GM18861 (cell line): Measurements from ENCODE around the gene GRB7.

Experiments used
- ATAC-seq: cut with Tn5 transposase; IDR thresholded peaks from one replicate; pipeline ENCODE4 v1.9.1; 2021; ENCODE audit not compliant: unreplicated experiment

GRB7 gene

DNA sequence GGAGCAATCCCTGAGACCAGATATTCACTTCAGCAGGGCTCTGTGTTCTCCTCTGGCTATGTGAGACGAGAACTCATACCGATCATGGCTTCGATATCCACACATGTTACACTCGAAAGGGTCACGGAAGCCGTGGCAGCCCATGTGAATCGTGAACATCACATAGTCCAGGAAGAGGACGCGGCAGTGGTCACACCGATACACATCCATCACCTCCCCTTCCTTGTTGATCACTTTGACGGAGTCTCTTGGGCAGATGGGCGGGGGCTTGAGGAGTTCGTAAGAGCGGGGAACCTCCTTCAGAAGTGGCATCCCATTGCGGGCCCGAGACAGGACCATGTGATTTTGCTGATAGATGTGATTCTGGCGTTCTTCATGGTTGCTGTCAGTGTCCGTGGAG is 28.0 kb downstream of the GRB7 start:
- no peak for ATAC-seq

DNA sequence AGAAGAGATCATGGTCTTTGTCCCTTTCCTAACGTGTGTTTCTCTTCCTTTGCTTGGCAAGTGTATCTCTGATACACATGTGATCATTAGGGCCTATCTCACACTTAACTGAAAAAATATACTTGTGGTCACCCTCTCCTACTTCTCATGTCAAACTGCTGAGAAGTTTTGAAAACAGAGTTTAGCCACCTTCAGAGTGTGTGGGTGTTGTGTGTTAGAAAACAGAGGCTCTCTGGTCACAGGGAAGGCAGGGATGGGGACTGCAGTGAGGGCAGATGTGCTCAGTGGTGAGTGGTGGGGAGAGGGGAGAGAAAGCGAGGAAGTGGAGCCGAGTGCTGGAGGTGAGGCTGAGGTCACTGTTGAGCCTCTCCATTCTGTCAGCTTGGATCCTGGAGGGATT is 29.4 kb downstream of the GRB7 start:
- no peak for ATAC-seq

DNA sequence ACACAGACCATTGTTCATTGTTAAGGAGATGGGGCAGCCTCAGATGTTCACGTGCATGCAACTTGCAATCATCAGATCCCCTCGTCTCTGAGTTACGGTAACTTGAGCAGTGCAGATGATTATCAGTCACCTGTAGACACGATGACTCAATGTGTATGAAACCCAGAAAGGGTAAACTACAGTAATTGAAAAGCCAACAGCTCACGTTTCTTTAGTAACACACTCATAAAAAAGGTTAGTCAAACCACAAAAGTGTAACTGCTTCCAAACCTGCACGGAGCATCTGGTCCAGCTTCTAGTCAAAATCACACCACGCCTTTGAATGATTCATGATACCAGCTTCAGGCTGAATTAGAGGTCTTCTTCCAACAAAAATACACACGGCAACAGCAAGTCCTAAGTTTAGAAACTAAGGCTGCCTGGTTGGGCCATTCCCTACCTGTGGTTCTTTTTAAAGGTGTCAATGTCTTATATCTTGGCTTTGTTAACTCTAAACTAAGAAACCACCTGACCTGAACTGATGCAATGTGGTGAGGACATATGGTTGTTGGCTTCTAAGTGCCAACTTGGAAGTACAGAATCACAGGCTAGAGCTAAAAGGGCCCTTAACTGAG is 32.3 kb downstream of the GRB7 start:
- peak; percentile 56 for ATAC-seq

DNA sequence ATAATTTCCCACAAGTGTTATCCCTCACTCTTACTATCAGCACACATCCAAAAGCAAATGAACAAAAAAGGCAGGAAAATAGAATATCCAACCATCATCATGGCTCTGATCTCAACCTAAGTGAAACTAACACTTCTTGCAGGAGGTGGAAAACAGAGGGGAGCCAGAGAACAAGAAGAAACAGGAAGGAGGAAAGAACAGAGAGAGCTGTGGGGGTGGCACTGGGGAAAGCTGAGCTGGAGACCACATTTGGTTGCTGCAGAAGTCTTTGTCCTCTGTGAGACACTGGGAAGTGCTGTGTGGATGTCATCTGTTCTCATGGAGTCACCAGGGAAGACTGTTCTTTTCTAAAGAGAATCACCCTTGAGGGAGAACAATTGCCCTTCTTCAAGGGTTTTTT is 34.7 kb downstream of the GRB7 start:
- no peak for ATAC-seq

DNA sequence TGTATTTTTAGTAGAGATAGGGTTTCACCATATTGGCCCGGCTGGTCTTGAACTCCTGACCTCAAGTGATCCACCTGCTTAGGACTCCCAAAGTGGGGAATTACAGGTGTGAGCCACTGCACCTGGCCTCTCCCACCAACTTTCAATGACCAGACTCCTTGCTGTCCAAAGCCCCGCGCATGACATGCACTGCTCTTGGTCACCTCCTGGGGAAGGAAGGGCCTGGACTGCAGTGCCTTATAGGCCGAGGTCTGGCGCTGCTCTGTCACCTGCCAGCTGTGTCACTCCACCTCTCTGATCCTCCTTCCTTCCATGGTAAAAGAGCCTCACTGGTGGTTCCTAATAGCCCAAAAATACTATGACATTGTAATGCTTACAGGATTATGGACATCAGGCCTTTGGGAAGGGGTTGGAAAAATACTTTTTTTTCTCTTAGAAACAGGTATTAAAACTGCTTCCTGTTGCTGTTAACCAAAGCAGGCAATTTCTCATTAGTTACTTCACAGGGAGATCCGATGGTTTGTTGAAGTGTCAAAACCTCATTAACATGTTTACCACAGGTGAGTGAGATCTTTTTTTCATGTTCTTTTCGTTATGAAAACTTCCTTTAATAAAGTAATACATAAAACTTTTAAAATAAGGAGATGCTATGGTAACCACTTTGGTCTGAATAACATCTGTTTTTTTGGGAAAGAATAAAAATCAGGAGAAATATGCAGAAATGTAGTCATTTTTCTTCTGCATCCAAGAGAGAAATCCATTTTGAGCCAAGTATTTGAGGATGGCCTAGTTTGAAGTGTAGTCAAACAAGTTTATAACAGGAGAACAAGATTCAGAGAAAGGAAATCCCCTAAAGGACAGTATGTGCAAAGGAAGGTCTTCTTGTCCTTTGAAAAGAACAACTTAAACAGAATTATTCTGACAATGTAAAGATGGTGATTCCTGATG is 35.5 kb downstream of the GRB7 start:
- ATAC-seq: no peak

DNA sequence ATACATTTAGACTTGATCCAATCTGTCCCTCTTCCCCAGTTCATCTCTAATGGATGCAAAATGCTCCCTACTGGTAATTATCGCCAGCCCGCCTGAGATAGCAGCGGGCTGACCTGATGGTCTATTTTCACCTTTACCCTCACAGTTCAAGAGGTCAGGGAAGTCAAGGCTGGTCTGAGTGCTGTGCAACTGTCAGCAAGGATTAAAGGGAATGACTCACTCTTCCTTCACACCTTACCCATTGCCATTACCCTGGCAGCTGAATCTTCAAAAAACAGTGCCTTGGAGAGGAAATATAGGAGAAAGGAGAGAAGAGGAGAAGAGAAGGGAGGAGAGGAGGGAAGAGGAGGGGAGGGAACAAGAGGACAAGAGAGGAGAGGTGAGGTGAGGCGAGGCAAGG is 36.3 kb downstream of the GRB7 start:
- ATAC-seq: no peak

DNA sequence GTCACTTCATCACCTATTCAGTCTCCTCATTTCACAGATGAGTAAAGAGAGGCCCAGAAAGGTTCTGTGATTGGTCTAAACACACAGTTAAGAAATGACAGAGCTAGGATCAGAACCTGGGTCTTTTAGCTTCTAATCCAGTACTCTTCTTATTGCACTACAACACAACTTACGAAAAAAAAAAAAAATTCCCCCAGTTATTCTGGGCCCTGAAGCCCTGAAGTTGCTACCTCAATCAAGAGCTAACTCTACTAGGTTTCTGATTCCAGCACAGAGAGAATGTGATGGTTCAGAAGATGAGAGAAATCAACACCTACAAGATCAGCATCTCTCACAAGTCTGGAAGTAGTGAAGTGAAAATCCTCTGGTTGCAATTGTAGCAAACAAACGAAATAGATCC is 37.3 kb downstream of the GRB7 start:
- no peak for ATAC-seq

DNA sequence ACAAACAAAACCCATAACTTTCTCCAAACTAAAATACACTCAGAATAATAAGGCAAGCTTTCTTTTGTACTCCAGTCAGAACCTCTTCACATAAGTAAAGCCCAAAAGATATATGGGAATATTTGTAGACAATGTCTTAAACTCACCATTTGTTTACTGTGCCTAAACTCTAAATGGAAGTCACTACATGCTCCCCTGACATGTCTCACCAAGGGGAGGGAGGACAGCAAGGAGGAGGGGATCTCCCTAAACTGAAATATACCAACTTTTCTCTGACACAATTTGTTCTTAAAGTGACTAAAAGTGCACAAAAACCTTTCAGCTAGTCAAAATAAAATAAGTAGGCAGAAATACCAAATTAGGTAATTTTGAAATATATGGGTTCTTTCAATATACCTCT is 38.5 kb downstream of the GRB7 start:
- no peak for ATAC-seq

DNA sequence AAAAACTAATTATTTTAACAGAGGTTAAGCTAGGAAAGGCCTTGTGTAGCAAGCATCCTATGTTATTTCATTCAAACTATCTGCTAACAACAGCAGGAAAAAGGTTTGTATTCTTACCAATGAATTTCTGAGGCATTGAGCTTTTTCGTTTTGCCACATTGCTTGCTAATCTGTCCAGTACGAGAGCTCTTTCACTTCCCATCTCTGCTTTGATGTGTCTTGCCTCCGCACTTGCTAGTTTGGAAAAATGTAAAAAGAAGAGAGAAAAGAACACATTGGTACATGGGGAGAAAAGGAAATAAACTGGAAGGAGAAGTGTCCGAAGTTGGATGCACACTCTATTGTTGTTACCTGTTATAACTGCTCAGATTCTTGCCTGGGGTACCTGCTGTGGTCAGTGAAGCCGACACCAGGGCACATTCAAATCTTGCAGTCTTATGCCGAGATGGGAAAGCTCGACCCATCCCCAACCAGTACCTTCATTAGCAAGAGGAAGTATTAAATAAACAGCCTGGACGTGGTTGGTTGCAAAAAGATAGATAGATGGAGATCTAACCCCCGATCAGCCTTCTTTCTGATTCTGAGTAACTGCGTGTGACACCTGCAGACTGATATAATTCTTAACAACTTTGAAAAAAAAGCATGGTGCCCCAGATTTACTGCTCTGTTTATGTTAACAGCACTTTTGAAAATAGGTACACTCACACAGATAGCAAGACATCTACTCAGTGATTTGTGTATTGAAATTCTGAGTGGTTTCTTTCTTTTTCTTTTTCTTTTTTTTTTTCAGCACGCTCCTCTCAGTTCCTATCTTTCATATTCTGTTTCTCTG is 40.0 kb downstream of the GRB7 start:
- peak; percentile 34 for ATAC-seq

DNA sequence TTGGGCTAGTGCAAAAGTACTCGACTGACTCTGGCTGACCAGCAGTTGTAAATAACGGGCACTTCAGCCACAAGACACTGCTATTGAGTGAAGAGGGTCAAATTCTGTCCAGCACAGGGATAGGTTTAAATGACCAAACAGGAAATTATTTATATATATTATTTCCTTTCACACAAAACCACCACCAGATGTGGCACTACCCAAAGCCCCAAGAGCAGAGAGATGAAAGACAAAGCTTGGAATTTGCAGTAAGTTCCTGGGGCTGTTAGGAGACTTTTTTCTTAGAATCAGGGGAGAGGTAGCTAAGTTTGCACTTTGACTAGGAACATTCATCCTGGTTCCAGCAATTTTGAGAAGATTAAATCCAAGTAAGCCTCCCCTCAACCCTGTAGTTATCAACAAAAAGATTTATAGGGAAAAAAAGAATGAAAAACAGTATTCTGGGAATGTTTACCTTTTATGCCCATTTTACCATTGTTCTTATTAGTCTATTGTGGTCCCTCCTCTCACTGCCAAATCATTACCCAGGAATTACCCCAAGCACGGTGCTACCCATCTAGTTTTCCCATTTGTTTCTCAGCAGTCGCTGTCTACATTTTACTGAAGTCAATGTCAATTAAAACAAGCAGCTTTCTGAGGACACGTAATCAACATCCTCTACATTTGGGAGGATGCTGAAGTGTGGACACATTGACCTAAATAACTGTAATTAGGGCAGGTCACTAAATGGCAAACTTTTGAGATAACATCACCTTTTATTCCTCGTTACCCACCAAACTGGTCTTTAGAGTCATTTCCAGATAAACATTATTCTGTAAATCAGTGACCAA is 43.5 kb downstream of the GRB7 start:
- no peak for ATAC-seq

DNA sequence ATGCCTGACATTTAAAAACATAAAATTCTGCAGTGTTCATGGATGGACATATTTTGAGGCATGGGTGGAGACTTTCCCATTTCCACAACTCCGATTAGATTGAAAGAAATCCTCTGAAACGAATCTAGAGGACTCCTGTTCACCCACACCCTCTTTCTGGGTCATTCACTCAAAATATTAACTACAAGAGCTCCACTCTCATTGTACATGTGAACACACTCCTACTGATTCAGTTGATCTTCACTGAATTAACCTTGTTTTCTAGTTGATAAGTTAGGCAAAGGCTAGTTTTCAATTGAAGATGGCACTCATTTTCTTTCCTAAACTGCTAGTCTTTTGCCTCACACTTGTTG is 44.1 kb downstream of the GRB7 start:
- no peak for ATAC-seq

DNA sequence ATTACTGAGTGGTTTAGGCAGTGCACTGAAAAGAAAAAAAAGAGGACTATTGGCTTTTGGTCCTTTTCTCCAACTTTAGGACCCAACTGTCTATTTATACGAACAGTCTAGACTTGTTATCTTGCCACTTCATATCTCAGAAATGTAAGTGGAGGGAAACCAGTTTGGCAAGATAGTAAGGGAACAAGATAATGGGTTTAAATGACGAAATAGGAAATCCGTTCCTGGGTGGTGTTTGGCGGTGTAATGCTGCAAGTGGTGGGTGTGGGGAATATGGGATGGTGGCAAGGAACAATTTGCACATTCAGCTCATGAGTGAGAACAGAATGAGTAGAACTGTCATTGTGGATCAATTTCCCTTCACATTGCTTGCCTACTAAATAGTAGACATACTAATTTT is 44.7 kb downstream of the GRB7 start:
- ATAC-seq: no peak

DNA sequence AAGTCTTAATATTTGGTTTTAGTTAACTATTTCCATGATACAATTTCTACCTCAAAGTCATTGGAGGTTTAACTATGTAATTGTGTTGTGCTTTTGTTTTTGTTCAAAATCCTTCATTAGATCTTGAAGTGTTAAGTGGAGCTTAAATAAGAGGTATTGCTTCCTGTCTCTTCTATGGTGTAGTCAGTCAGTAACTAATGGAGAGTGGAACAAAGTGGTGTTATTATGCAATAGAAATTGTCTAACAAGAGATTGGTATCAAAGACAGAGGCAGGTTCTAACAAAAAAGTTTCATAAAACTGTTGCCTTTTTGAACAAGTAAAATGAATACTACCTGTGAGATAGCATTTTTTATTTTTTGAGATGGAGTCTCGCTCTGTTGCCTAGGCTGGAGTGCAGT is 45.2 kb downstream of the GRB7 start:
- ATAC-seq: no peak

DNA sequence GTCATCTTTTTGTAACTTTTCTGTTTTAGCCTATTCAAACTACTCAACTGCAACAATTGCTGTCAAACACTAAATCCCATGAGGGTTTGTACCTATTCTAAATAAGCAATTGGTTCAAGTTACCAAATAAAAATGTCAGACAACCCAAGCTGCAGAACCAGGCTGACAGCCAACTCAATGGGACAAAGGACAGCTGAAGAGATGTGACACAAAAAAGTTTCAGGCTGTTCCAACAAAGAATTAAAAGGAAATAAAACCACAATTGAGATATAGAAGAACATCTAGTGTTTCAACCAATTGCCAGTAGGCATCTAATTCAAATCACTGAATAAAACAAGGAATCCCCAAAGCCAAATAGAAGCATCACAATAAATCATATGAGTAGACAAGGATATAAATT is 49.3 kb downstream of the GRB7 start:
- ATAC-seq: no peak

DNA sequence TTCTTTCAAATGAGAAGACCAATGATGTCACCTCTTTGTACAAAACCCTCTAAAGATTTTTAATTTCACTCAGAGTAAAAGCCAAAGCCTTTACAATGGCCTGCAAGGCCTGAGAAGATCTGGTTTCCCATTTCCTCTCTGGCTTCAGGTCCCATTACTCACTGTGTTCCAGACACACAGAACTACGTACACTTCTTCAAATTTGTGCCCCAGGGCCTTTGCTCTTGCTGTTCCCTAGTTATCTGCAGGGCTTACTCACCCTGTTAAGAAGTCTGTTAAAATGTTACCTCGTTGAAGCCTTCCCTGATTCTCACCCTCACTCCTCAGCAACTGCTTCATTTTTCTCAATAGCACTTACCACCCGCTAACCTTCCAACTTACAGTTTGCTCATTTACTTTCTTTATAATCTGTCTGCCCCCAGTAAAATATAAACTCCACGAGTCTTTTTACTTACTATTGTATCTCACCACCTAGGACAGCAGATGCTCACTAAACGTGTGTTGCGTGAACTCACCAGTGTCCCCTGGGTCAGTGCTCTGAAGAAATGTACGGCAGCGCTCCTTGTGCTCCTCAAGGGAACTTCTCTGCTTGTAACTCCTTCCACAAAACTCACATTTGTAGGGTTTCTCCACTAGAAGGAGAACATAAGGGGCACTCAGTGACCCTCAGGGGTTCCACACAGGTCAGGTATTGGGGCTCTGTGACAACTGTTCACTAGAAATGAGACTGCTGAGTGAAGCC is 50.2 kb downstream of the GRB7 start:
- no peak for ATAC-seq

DNA sequence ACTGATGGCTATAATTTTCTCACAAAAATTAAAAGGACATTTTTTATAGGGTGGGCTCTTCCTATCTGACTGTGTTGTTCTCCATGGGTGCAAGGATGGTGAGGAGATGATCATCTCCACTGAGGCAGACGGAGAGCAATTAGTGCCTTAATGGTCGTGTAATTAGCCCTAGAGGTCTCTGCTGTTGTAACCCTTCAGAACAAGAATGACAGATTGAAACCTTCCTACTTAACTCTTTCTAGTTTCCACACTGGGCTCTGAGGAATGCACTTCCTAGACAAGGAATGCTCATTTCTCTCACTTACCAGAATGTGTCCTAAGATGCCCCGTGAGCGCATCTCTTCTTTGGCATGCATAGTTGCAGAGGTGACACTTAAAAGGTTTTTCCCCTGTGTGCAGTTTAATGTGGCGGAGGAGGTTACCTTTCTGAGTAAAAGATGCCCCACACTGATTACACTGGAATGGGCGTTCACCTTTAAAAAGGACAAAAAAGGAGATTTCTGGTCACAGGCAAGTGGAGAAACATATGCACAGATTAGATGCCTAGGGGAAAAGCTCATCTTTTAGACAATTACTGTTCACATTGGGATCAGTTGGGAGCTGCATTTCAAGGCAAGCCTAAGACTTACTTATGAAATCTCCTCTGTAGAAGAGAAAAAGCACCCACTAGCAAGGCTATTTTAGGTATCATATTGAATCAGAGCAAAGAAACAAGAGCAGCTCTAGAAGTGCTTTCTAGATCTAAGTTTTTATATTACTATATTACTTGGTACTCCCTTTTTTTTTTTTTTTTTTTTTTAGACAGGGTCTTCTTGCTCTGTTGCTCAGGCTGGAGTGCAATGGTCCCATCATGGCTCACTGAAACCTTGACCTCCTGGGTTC is 53.6 kb downstream of the GRB7 start:
- ATAC-seq: no peak

DNA sequence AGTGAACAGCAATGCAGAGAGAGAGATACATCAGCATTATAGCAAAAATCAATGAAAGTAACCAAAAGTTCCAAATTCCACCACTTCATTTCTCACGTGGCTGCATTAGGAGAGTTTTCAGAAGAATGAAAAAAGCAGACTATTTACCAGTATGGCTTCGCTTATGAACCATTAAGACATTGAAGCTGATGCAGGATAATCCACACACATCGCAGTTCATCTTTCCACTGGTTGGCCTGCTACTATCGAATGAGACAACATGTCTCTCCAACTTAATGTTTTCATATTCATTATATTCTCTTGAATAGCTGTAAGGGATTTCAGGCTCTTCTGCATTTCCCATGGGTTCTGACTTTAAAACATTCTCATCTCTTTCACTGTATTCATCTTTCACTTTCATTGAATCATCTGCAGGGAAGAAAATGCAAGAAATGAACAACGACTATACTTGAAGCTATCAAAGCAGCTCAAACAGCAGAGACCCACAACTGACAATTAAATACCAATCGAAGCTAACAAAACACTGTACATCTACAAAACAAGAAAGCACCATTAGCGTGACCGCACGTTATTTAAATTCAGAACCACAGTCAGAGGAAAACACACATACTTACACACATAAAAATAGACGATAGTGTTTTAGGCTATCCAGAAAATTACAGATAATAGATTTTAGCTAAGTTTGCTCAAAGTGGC is 54.9 kb downstream of the GRB7 start:
- no peak for ATAC-seq

DNA sequence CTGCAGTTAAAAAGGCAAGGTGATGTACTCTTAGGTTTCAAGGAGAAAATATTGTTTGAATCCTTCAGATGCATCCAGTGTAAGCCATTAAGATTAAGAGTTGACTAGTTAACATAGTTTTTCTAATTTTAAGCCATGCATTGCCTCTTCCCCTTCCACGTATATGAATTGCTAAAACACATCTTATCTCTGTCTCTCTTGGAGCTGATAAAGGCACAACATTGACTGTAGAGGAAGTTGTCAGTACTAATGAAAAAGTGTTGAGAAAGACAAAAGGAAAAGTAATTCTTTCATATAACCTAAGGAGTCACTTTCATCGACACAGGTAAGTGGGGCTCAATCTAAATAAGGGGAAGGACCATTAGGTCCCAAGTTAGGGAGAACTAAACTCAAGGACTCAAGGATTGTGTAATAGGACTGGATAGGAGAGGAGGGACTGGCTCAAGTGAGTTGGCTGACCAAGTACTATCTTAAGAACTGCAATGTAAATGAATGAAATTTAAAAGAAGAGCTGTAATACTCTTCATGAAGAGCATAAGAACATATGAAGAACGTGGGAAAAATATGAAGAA is 55.6 kb downstream of the GRB7 start:
- ATAC-seq: no peak
